Immature natural killer cell (primary cell): ENCODE measurements around the gene MRPL2. TPM values are rescaled to one million over a fixed set of nuclear protein-coding genes. Genes with fewer than 3 reads are reported as not detected.

Source experiments
- DNase-seq, 3 donors: peaks; one replicate each; pipeline ENCODE4 v3.0.0; 2022; ENCODE audit warnings: mixed read lengths in 1 of 3
- H3K27ac Mint-ChIP-seq, 6 donors: one replicate each; pipeline ENCODE4 v1.8.0; 2020; ENCODE audit warnings: mixed read lengths in 6 of 6, mild to moderate bottlenecking in 5 of 6, inconsistent platforms in 4 of 6, moderate library complexity in 3 of 6
- H3K27me3 Mint-ChIP-seq, 3 donors: one replicate each; pipeline ENCODE4 v1.8.0; 2020 to 2021; ENCODE audit warnings: low read depth in 3 of 3, mild to moderate bottlenecking in 3 of 3, mixed read lengths in 3 of 3, moderate library complexity in 3 of 3, inconsistent platforms in 1 of 3
- H3K36me3 Mint-ChIP-seq, 3 donors: one replicate each; pipeline ENCODE4 v1.8.0; 2020; ENCODE audit warnings: mixed read lengths in 3 of 3, inconsistent platforms in 2 of 3, mild to moderate bottlenecking in 2 of 3
- H3K4me1 Mint-ChIP-seq, 2 donors: one replicate each; pipeline ENCODE4 v1.8.0; 2020; ENCODE audit warnings: inconsistent platforms in 2 of 2, mild to moderate bottlenecking in 2 of 2, mixed read lengths in 2 of 2, moderate library complexity in 1 of 2
- H3K4me3 Mint-ChIP-seq, 5 donors: one replicate each; pipeline ENCODE4 v1.8.0; 2020; ENCODE audit warnings: mild to moderate bottlenecking in 5 of 5, mixed read lengths in 5 of 5, inconsistent platforms in 3 of 5, moderate library complexity in 3 of 5
- H3K9me3 Mint-ChIP-seq, 6 donors: one replicate each; pipeline ENCODE4 v1.8.0; 2020; ENCODE audit warnings: mild to moderate bottlenecking in 6 of 6, mixed read lengths in 6 of 6, inconsistent platforms in 4 of 6, moderate library complexity in 3 of 6
- polyA plus RNA-seq, 3 donors: library from polyadenylated mRNA; unstranded; fragments of 300-500 nt; fragmentation: Illumina TruSeq; gene quantifications; one replicate each; pipeline ENCODE4 v1.2.3, GENCODE V29; 2021

MRPL2 gene
- polyA plus RNA-seq, 3 donors from 2014 or later, result 37.5 to 60.8 (median 54.0) TPM

- no peak for DNase-seq
- peak overlapping the region in 1 of 6 donors; percentile 50 for H3K27ac Mint-ChIP-seq
- H3K9me3 Mint-ChIP-seq, result no peaks in the 10 kb centered on the region
- peaks cover 5 to 13% (median 12%) of the 10 kb centered on the region in 3 donors for H3K36me3 Mint-ChIP-seq
- peaks cover 0 to 2% (median 0%) of the 10 kb centered on the region in 3 donors for H3K27me3 Mint-ChIP-seq
- no peaks in the 10 kb centered on the region for H3K4me1 Mint-ChIP-seq
- H3K4me3 Mint-ChIP-seq, result no peak overlapping the region
These were observed 25.1 kb downstream of the MRPL2 start for GRCh38 chr6:43034190-43034525.

GRCh38 chr6:43033496-43034189 lies 25.6 kb downstream of the MRPL2 start:
- Mint-ChIP-seq H3K4me1 (no peaks in the 10 kb centered on the region), H3K4me3 (no peak overlapping the region), H3K9me3 (no peaks in the 10 kb centered on the region), H3K27me3 (peaks cover 0 to under 1% (median 0%) of the 10 kb centered on the region in 3 donors), H3K36me3 (peaks cover 5 to 13% (median 11%) of the 10 kb centered on the region in 3 donors), H3K27ac (peak overlapping the region in 5 of 6 donors; percentile 5 to 78 (median 32))
- DNase-seq, result no peak

GRCh38 chr6:43032326-43032725 lies 26.9 kb downstream of the MRPL2 start:
- no peaks in the 10 kb centered on the region for H3K9me3 Mint-ChIP-seq
- H3K27ac Mint-ChIP-seq, result no peak overlapping the region
- peaks cover 11 to 18% (median 12%) of the 10 kb centered on the region in 3 donors for H3K36me3 Mint-ChIP-seq
- DNase-seq, result no peak
- no peak overlapping the region for H3K4me3 Mint-ChIP-seq
- no peaks in the 10 kb centered on the region for H3K27me3 Mint-ChIP-seq
- peaks cover 0 to 3% of the 10 kb centered on the region in 2 donors for H3K4me1 Mint-ChIP-seq

- peaks cover 23 to 33% (median 25%) of the 10 kb centered on the region in 3 donors for H3K36me3 Mint-ChIP-seq
- no peak overlapping the region for H3K27ac Mint-ChIP-seq
- H3K9me3 Mint-ChIP-seq, result no peaks in the 10 kb centered on the region
- no peaks in the 10 kb centered on the region for H3K27me3 Mint-ChIP-seq
- H3K4me3 Mint-ChIP-seq, result no peak overlapping the region
- peaks cover 8 to 9% of the 10 kb centered on the region in 2 donors for H3K4me1 Mint-ChIP-seq
- DNase-seq, result no peak
These were observed 30.1 kb downstream of the MRPL2 start for GRCh38 chr6:43029120-43029519.

- no peak for DNase-seq
- Mint-ChIP-seq H3K27ac (peak overlapping the region in 1 of 6 donors; percentile 17), H3K4me1 (peaks cover 21% of the 10 kb centered on the region in 2 donors)
These were observed 32.9 kb downstream of the MRPL2 start for GRCh38 chr6:43026365-43026764.

GRCh38 chr6:43024436-43024835 lies 34.8 kb downstream of the MRPL2 start:
- Mint-ChIP-seq H3K36me3 (peaks cover 21 to 27% (median 22%) of the 10 kb centered on the region in 3 donors), H3K9me3 (no peaks in the 10 kb centered on the region), H3K4me1 (peaks cover 21 to 29% of the 10 kb centered on the region in 2 donors), H3K27ac (peak overlapping the region in 5 of 6 donors; percentile 5 to 77 (median 53)), H3K27me3 (no peaks in the 10 kb centered on the region), H3K4me3 (peak overlapping the region in 3 of 5 donors; percentile 11 to 44 (median 25))
- DNase-seq, result no peak

More at GRCh38 chr6:43026365-43026764, 32.9 kb downstream of the MRPL2 start:
- H3K4me3 Mint-ChIP-seq, result no peak overlapping the region
- H3K36me3 Mint-ChIP-seq, result peaks cover 21 to 27% (median 27%) of the 10 kb centered on the region in 3 donors
- no peaks in the 10 kb centered on the region for H3K9me3 Mint-ChIP-seq
- H3K27me3 Mint-ChIP-seq, result no peaks in the 10 kb centered on the region

GRCh38 chr6:43021270-43022047 lies 37.8 kb downstream of the MRPL2 start, which contains the start of gene RRP36:
TSS of gene RRP36 (plus strand) at chr6:43021623. CDS start at chr6:43021655, 32 bp downstream.
- Mint-ChIP-seq H3K27ac (peak within 1 kb of the TSS; percentile 88 to 99 (median 92)), H3K4me3 (peak within 1 kb of the TSS; percentile 97 to 100 (median 99)), H3K4me1 (peaks cover 32 to 35% of the 10 kb centered on the region in 2 donors), H3K27me3 (no peaks in the 10 kb centered on the region), H3K36me3 (peaks cover 11 to 31% (median 16%) of the 10 kb centered on the region in 3 donors), H3K9me3 (no peaks in the 10 kb centered on the region)
- DNase-seq, result peak; percentile 58 to 62 (median 61)

GRCh38 chr6:43020847-43021246 lies 38.4 kb downstream of the MRPL2 start:
- no peaks in the 10 kb centered on the region for H3K9me3 Mint-ChIP-seq
- peak overlapping the region; percentile 82 to 99 (median 97) for H3K4me3 Mint-ChIP-seq
- peaks cover 0 to 2% (median 0%) of the 10 kb centered on the region in 3 donors for H3K27me3 Mint-ChIP-seq
- no peak for DNase-seq
- H3K4me1 Mint-ChIP-seq, result peaks cover 38 to 39% of the 10 kb centered on the region in 2 donors
- H3K36me3 Mint-ChIP-seq, result peaks cover 8 to 28% (median 13%) of the 10 kb centered on the region in 3 donors
- H3K27ac Mint-ChIP-seq, result peak overlapping the region; percentile 69 to 88 (median 82)

- Mint-ChIP-seq H3K27ac (peak overlapping the region in 5 of 6 donors; percentile 30 to 80 (median 69)), H3K4me3 (peak overlapping the region; percentile 58 to 99 (median 74)), H3K27me3 (peaks cover 0 to 2% (median 0%) of the 10 kb centered on the region in 3 donors), H3K9me3 (no peaks in the 10 kb centered on the region), H3K36me3 (peaks cover 6 to 27% (median 11%) of the 10 kb centered on the region in 3 donors), H3K4me1 (peaks cover 41 to 42% of the 10 kb centered on the region in 2 donors)
- no peak for DNase-seq
These were observed 39.1 kb downstream of the MRPL2 start for GRCh38 chr6:43020052-43020705.

GRCh38 chr6:43019152-43019551 lies 40.1 kb downstream of the MRPL2 start:
- peak overlapping the region in 2 of 5 donors; percentile 56 to 57 for H3K4me3 Mint-ChIP-seq
- no peak overlapping the region for H3K27ac Mint-ChIP-seq
- H3K36me3 Mint-ChIP-seq, result peaks cover 2 to 17% (median 6%) of the 10 kb centered on the region in 3 donors
- peaks cover 0 to 2% (median 0%) of the 10 kb centered on the region in 3 donors for H3K27me3 Mint-ChIP-seq
- H3K9me3 Mint-ChIP-seq, result no peaks in the 10 kb centered on the region
- no peak for DNase-seq
- peaks cover 42 to 46% of the 10 kb centered on the region in 2 donors for H3K4me1 Mint-ChIP-seq

- peaks cover 0 to 16% (median 4%) of the 10 kb centered on the region in 3 donors for H3K36me3 Mint-ChIP-seq
- H3K9me3 Mint-ChIP-seq, result no peaks in the 10 kb centered on the region
- H3K27ac Mint-ChIP-seq, result no peak overlapping the region
- H3K27me3 Mint-ChIP-seq, result peaks cover 0 to 7% (median 4%) of the 10 kb centered on the region in 3 donors
- no peak overlapping the region for H3K4me3 Mint-ChIP-seq
- peaks cover 56 to 57% of the 10 kb centered on the region in 2 donors for H3K4me1 Mint-ChIP-seq
- DNase-seq, result no peak
These were observed 42.3 kb downstream of the MRPL2 start for GRCh38 chr6:43016943-43017334.

GRCh38 chr6:43016176-43016942 lies 42.9 kb downstream of the MRPL2 start:
- Mint-ChIP-seq H3K27ac (peak overlapping the region in 3 of 6 donors; percentile 39 to 65 (median 62)), H3K36me3 (peaks cover 0 to 16% (median 4%) of the 10 kb centered on the region in 3 donors), H3K9me3 (no peaks in the 10 kb centered on the region), H3K4me1 (peaks cover 54 to 58% of the 10 kb centered on the region in 2 donors), H3K4me3 (peak overlapping the region; percentile 32 to 69 (median 46)), H3K27me3 (peaks cover 0 to 7% (median 4%) of the 10 kb centered on the region in 3 donors)
- no peak for DNase-seq
